SHP77 (cell line): ENCODE results near the gene PTPN23.
A peak's percentile ranks its signal among the peaks of the same experiment; 100 is the strongest.
"Not testable (repeated sequence)": the region's sequence is repeated elsewhere in the genome, so short reads cannot be mapped to it uniquely, and the experiment has no call there.

Experiments
- DNase-seq, 2 experiments: peaks; one replicate each; lab custom pipeline; 2025; lab: John Stamatoyannopoulos, UW

The PTPN23 gene, protein sequence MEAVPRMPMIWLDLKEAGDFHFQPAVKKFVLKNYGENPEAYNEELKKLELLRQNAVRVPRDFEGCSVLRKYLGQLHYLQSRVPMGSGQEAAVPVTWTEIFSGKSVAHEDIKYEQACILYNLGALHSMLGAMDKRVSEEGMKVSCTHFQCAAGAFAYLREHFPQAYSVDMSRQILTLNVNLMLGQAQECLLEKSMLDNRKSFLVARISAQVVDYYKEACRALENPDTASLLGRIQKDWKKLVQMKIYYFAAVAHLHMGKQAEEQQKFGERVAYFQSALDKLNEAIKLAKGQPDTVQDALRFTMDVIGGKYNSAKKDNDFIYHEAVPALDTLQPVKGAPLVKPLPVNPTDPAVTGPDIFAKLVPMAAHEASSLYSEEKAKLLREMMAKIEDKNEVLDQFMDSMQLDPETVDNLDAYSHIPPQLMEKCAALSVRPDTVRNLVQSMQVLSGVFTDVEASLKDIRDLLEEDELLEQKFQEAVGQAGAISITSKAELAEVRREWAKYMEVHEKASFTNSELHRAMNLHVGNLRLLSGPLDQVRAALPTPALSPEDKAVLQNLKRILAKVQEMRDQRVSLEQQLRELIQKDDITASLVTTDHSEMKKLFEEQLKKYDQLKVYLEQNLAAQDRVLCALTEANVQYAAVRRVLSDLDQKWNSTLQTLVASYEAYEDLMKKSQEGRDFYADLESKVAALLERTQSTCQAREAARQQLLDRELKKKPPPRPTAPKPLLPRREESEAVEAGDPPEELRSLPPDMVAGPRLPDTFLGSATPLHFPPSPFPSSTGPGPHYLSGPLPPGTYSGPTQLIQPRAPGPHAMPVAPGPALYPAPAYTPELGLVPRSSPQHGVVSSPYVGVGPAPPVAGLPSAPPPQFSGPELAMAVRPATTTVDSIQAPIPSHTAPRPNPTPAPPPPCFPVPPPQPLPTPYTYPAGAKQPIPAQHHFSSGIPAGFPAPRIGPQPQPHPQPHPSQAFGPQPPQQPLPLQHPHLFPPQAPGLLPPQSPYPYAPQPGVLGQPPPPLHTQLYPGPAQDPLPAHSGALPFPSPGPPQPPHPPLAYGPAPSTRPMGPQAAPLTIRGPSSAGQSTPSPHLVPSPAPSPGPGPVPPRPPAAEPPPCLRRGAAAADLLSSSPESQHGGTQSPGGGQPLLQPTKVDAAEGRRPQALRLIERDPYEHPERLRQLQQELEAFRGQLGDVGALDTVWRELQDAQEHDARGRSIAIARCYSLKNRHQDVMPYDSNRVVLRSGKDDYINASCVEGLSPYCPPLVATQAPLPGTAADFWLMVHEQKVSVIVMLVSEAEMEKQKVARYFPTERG (N-terminal part only)

DNA sequence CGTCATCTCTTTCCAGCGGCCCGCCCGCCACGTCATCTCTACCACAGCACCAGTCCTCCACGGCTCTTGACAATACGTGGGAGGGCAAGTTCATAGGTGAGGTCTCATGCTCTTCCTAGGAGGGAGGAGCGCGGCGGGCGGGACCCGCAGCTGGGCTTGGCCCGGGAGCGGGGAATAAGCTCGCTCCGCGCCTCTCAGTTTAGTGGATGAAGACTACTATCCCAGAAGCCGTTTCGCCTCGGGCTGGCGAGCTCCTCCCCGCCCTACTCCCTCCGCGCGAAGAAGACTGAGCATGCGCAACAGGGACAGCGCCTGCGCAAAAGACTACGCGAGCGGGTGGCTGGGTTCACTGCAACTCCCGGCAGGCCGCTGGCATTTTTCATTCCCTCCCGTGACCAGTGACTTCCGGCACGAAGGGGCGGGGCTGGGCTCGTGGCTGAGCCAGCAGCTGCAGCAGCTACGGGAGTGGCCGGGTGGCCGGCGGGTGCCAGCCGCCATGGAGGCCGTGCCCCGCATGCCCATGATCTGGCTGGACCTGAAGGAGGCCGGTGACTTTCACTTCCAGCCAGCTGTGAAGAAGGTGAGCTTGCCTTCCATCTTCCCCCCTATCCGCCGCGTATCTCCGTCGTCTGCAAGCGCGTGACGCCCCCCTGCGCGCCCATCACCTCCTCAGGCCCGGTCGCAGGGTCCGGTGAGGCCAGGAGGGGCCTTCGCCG, at the start of gene PTPN23:
Gene PTPN23, plus strand, starts transcription at position 421 of the 716 bp plus-strand sequence. Its CDS starts 76 bp downstream, at position 497.
- peak; percentile 97 to 98 for DNase-seq

DNA sequence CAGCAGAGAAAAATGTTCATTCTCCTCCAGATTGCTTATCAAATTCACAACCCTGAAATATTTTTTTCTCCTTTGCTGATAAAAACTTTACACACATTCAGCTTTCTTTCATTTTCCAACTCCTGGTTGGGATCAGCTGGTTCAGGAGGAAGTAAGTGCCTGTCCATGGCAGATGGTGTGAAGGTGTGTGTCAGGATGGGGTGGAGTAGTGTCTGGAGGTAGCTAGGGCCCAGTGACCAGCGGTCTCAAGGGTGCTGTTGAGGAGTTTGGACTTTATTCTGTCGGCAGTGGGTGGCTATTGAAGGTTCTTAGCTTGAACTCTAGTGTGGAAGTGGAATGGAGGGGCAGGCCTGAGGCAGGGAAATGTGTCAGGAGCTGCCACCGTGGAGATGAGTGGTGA, 46.9 kb upstream of the PTPN23 start:
- DNase-seq: no peak

DNA sequence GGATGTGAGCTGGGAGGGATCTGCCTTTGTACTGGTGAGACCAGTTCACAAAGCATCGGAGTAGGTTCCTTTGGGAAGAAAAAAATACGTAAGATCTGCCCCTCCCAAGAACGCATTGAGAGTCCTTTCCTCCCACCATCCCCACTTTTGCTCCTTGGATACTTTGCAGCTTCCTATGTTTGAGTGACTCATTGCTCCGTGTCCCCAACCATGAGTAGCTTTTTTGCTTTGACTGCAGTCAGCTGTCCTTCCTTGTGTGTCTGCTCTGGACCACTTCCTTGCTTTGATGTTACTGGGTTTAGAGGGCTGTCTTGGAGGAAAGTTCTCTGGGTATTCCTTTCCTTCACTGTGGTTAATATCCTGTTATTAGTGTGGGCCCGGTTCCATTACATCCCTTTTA, 43.2 kb upstream of the PTPN23 start:
- no peak for DNase-seq

DNA sequence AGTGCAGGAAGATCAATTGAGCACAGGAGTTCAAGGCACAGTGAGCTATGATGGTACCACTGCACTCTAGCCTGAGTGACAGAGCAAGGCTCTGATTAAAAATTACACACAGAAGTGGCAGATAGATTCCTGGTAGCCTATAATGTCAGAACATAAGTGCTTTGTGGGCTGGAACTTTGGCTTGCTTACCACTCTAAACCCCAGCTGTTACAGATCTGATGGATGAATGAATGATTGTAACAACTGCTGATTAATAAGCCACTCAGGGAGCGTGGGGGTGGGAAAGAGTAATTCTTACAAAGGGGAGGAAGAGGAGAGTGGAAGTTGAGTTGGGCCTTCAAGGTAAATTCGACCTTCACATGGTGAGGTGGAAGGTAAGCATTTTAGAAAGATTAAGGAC, 40.9 kb upstream of the PTPN23 start:
- DNase-seq: no peak

DNA sequence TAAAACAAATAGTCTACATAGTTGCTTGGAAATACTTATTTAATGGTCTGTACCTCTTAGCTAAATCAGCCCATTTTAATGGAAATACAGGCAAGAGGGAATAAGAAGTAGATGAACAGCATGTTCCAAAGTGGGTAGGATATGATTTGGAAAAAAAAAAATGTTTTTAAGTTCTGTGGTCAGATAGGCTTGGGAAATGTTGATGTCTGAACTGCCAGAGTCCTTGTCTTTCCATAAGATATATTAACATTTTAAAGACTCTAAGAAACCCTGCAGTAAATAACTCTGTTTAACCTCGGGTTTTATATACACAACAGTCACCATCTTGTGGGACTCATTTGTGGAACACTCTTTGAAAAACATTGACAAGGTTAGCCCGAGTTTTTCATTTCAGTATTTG, 40.0 kb upstream of the PTPN23 start:
- no peak for DNase-seq

DNA sequence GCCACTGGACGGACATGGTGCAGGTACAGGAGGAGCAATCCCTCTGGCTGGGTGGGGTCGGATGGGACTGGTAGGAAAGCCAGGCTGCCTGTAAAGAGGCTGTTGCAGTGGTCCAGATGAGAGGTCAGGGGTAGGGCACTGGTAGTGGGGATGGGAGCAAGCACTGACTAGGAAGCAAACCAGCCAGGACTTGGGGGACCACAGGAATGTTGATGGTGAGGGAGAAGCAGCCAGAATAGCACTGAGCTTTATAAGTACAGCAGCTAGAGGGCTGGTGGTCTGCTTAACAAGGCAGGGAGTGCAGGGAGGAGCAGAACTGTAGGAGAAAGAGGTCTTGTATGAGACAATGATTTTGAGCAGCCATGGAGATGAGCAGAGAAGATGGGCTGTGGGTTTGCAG, 38.7 kb upstream of the PTPN23 start:
- no peak for DNase-seq

DNA sequence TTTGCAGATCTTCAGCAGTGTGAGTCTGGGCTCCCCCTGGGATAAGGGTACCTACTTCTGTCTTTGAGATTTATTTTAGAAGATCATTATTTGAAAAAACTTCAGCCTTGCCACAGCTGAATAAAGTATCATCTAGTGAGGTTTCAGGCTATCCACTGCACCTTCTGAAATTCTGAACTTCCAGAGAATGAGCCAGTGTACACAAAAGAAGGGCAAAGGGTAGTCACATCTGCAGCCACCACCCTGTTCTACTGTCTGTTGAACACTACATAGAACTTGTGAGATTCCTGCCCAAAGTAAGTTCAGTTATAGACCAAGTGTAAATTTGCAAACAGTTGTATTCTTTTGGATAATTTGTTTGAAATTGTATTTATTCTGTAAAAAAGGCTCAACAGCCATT, 38.0 kb upstream of the PTPN23 start:
- no peak for DNase-seq

DNA sequence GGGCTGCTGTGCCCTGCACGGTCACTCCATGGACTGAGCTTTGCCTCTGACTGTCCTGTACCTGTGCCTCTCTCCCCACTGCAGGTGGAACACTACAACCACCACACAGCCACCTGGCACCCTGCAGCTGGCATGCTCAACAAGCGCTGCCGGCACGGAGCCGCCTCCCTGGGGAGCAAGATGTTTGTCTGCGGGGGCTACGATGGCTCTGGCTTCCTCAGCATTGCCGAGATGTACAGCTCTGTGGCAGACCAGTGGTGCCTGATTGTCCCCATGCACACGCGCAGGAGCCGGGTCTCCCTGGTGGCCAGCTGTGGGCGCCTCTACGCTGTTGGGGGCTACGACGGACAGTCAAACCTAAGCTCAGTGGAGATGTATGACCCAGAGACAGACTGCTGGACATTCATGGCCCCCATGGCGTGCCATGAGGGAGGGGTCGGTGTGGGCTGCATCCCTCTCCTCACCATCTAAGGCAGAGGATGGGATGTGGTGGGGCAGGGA, 37.3 kb upstream of the PTPN23 start:
- DNase-seq: no peak

DNA sequence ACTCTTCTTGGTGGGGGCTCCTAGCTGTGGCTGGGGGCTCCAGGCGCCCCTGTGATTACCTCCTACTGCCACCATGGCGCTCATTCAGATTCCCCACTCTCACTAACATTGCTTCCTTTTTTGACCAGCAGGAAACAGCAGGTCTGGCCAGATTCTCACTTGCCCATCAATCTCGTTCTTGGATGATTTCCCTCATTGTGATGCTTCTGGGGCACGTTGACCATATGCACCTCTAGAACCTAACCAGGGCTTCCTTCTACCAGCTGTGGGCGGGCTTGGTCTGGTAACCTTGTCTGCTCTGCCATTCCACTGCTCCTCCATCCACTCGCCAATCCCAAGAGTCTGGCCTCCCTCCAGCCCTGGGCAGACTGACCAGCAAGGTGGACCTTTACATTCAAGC, 35.9 kb upstream of the PTPN23 start:
- DNase-seq: no peak

DNA sequence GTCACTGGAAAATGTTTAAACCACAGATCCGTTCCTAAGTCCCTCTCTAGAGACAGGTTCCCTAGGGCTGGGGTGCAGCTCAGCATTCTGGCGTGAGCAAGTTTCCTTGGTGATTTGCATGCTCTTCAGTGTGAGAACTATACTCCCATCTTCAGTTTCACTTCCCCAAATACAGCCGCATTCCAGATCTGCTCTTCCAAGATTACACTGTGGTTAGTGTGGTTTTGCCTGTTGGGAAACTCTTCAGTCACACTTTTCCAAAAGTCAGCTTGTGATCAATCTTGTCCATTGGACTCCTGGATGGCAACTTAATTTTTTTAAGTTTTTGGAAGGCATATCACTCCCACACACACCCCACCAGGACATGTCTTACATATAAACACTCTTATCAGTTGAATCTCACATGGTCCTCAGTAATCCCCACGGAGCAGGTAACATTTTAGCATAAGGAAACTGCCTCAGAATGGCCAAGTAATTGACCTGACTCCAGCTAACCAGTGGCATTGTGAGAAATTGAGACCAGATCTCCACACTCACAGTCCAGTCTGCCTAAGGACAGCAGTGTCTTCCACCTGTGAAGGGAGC, 33.5 kb upstream of the PTPN23 start:
- DNase-seq: no peak

DNA sequence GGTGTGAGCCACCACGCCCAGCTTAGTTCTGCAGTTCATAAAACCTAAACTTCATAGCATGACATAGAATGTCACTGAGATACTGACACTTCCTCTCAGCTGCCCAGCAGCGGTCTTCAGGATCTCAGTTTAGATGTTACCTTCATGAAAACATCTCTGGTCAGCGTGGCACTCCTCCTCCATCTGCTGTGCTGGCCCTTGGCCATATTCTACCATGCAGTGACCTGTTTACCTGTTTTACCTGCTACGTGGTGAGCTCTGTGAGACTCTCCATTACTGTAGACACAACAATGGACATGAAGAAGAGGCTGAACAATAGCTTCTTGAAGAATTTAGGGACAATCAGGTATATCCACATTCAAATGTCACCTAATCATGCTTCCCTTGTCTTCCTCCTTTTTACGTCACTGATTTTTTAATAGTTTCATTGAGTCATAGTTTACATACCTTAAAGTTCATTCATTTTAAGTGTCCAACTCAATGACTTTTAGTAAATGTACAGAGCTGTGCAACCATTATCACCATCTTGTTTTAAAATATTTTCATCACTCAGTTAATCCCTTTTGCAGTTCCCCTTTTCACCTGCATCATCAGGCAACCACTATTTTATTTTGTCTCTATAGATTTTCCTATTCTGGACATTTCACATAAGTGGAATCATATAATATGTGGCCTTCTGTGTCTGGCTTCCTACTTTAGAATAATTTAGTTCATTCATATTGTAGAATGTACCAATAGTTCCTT, 32.2 kb upstream of the PTPN23 start:
- DNase-seq: no peak

DNA sequence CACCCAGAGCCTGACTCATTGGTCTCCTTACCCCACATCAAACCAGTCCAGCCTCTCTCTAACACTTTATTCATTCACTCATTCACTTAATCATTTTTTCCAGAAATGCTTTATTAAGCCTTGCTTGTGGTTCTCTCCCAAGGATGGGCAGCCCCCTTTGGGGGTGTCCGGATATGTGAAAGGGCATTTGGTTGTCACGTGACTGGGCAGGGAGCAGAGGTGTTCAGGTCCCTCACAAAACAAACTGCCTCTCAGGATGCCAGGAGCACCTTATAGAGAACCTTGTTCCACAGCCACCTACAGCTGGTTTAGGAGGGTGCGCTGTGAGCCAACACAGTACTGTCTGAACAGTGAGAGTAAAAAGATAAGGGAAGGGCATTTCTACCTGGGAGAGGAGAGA, 25.8 kb upstream of the PTPN23 start:
- no peak for DNase-seq

DNA sequence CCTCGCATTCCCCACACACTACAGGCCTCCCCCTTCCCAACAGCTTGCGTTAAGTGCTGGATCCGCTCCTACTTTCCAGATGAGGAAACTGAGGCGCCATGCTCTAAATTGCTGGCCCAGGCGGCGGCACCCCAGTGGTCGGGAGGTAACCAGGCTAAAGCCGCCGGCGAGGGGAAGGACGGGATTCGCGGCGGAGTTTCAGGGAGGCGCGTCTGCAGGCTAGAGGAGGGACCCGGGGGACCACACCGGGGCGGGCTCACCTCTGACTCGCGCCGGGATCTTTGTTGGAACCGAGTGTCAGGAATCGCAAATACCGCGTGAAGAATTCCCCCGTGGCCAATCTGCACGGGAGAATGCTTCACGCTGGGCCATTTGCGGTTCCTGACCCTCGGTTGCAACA, 24.6 kb upstream of the PTPN23 start:
- DNase-seq: no peak

DNA sequence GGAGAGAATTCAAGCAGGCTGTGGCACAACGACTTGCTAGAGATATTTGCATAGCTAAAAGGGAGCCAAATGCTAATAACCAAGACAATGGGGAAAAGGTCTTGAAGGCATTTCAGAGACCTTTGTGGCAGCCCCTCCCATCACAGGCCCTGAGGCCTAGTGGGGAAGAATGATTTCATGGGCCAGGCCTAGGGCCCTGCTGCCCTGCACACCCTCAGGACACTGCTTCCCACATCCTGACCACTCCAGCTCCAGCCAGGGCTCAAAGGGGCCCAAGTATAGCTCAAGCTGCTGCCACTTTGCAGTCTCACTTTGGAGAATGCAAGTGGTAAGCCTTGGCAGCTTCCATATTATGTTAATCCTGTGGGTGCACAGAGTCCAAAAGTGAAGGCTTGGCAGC, 21.5 kb upstream of the PTPN23 start:
- DNase-seq: no peak

DNA sequence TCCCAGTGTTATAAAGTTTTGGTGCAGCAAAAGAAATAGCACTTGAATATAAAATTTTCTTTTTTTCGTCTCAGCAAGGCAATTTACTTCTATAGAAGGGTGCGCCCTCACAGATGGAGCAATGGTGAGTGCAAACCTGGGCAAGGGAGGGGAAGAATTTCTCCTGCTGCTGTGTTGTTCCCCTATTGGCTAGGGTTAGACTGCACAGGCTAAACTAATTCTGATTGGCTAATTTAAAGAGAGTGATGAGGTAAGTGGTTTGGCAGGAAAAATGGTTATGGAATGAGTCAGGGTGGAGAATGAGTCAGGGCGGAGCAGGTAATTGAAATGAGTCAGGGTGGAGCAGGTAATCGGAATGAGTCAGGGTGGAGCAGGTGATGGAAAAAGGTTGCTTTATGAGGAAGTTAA, 20.7 kb upstream of the PTPN23 start:
- DNase-seq: not testable (repeated sequence)

DNA sequence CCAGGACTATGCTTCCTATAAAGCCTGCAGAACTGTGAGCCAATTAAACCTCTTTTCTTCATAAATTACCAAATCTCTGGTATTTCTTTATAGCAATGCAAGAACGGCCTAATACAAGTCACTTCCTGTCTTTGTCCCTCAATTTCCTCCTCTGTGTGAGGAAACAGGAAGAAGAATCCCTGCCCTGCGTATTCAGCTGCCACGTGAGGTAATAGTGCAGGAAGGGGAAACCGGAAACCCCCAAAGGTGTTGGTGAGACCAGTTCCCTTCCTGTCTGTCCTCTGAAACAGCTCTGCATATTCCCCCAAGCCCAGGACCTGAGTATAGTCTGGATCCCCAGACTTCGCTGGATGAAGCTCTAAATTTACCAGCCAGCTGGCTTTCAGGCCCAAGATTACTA, 18.1 kb upstream of the PTPN23 start:
- DNase-seq: no peak

DNA sequence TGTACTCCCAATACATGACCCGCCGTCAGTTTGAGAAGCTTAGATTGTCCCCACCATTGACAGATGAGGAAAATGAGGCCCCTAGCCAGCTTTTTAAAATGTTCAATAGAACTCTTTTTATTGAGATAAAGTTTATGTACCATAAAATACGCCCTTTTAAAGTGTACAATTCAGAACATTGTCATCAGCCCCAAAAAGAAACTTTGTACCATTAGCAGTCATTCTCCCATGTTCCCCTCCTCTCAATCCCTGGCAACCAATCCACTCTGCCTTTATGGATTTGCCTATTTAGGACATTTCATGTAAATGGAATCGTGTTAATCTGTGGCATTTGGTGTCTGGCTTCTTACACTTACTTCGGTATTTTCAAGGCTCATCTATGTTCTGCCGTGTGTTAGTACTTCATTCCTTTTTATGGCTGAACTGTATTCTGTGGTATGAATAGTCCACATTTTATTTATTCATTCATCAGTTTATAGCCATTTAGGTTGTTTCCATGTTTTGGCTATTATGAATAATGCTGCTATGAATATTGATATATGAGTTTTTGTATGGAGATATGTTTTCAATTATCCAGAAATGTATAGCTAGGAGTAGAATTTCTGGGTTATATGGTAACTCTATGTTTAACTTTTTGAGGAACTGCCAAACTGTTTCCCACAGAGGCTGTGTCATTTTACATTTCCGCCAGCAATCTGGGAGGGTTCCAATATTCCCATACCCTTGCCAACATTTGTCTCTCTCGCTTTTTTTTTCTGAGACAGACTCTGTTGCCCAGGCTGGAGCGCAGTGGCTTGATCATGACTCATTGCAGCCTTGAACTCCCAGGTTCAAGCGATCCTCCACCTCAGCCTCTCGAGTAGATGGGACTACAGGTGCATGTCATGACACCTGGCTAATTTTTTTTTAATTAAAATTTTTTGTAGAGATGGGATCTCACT, 15.3 kb upstream of the PTPN23 start:
- DNase-seq: no peak

DNA sequence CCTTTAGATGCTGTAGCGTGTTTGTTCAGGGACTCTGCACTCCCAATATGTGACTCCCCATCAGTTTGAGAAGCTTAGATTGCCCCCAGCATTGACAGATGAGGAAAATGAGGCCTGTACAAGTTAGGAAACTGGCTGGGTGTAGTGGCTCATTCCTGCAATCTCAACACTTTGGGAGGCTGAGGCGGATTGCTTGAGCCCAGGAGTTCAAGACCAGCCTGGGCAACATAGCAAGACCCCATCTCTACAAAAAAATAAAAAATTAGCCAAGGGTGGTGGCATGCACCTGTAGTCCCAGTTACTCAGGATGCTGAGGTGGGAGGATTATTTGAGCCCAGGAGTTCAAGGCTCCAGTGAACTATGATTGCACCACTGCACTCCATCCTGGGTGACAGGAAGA, 14.0 kb upstream of the PTPN23 start:
- no peak for DNase-seq

DNA sequence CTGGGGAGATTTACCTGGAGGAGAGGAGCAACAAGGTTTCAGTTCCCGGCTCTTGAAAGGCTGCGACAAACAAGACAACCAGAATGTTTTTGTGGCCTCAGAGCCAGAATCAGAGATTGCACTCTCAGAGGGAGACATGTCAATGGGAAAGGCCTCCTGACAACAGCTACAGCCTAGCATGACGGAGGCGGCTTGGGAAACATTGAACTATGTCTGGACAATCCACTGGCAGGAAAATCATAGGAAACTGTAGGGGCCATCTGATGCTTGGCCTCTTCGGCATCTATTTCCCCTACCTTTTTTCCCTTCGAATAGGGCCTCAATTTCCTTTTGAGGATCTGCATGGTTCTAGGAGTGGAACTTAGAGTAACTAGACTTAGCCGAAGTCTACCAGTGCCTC, 13.2 kb upstream of the PTPN23 start:
- DNase-seq: no peak
